H9 (cell line): ENCODE results near the gene DCC. TPM values are rescaled to one million over a fixed set of nuclear protein-coding genes. Genes with fewer than 3 reads are reported as not detected.

Experiments
- DNase-seq: peaks from one replicate; pipeline ENCODE4 v3.0.0-alpha.2; 2017
- H2AFZ ChIP-seq: one replicate; pipeline ENCODE4 v1.6.1; 2013; ENCODE audit warnings: mild to moderate bottlenecking, low read length, control low read depth, moderate library complexity
- H2AK5ac ChIP-seq: 2 replicates; pipeline ENCODE4 v1.6.1; 2013; ENCODE audit warnings: low read length, control low read depth, mixed read lengths; ENCODE audit not compliant: insufficient read length
- H2BK120ac ChIP-seq: one replicate; pipeline ENCODE4 v1.6.1; 2013; ENCODE audit warnings: low read depth, mild to moderate bottlenecking, low read length, control low read depth, inconsistent platforms; ENCODE audit not compliant: poor library complexity, severe bottlenecking
- H2BK12ac ChIP-seq: 2 replicates; pipeline ENCODE4 v1.6.1; 2013; ENCODE audit warnings: low read length, control low read depth, mixed read lengths, low read depth; ENCODE audit not compliant: insufficient read length
- H2BK15ac ChIP-seq: 2 replicates; pipeline ENCODE4 v1.6.1; 2013; ENCODE audit warnings: low read depth, low read length, control low read depth
- H2BK20ac ChIP-seq: one replicate; pipeline ENCODE4 v1.6.1; 2013; ENCODE audit warnings: low read depth, mild to moderate bottlenecking, low read length, control low read depth, inconsistent platforms; ENCODE audit not compliant: poor library complexity, severe bottlenecking
- H2BK5ac ChIP-seq: 2 replicates; pipeline ENCODE4 v1.6.1; 2013; ENCODE audit warnings: low read length, control low read depth, mixed read lengths; ENCODE audit not compliant: insufficient read length
- H3K14ac ChIP-seq: 2 replicates; pipeline ENCODE4 v1.6.1; 2013; ENCODE audit warnings: low read length, control low read depth; ENCODE audit not compliant: insufficient read depth
- H3K18ac ChIP-seq: 2 replicates; pipeline ENCODE4 v1.6.1; 2013; ENCODE audit warnings: low read depth, mild to moderate bottlenecking, mixed read lengths, low read length, control low read depth; ENCODE audit not compliant: insufficient read length
- H3K23ac ChIP-seq: 2 replicates; pipeline ENCODE4 v1.6.1; 2013; ENCODE audit warnings: low read length, control low read depth, mixed read lengths, low read depth; ENCODE audit not compliant: insufficient read length
- H3K23me2 ChIP-seq: 2 replicates; pipeline ENCODE4 v1.6.1; 2013; ENCODE audit warnings: low read depth, mild to moderate bottlenecking, mixed read lengths, low read length, control low read depth; ENCODE audit not compliant: insufficient read length, poor library complexity, severe bottlenecking
- H3K27ac ChIP-seq: 2 replicates; pipeline ENCODE4 v1.5.1; 2013; ENCODE audit warnings: low read length, control low read depth, mixed read lengths, low read depth; ENCODE audit not compliant: insufficient read length
- H3K27me3 ChIP-seq: 2 replicates; pipeline ENCODE4 v1.6.1; 2013; ENCODE audit warnings: low read length, control low read depth, inconsistent platforms; ENCODE audit not compliant: insufficient read depth
- H3K4ac ChIP-seq: 2 replicates; pipeline ENCODE4 v1.6.1; 2013; ENCODE audit warnings: low read depth, mild to moderate bottlenecking, control low read depth, inconsistent platforms, low read length, moderate library complexity
- H3K4me1 ChIP-seq: 2 replicates; pipeline ENCODE4 v1.6.1; 2013; ENCODE audit warnings: low read length, control low read depth, inconsistent platforms; ENCODE audit not compliant: insufficient read depth
- H3K4me2 ChIP-seq: 2 replicates; pipeline ENCODE4 v1.6.1; 2013; ENCODE audit warnings: low read length, control low read depth, mixed read lengths; ENCODE audit not compliant: insufficient read length, insufficient read depth
- H3K56ac ChIP-seq: 2 replicates; pipeline ENCODE4 v1.6.1; 2013; ENCODE audit warnings: low read depth, mild to moderate bottlenecking, mixed read lengths, low read length, control low read depth; ENCODE audit not compliant: insufficient read length
- H3K79me1 ChIP-seq: 2 replicates; pipeline ENCODE4 v1.6.1; 2013; ENCODE audit warnings: low read depth, mild to moderate bottlenecking, moderate library complexity, low read length, control low read depth, inconsistent platforms; ENCODE audit not compliant: insufficient read depth, poor library complexity, severe bottlenecking
- H3K79me2 ChIP-seq: 2 replicates; pipeline ENCODE4 v1.6.1; 2013; ENCODE audit warnings: low read length, control low read depth, inconsistent platforms; ENCODE audit not compliant: insufficient read depth
- H3K9ac ChIP-seq: 2 replicates; pipeline ENCODE4 v1.6.1; 2013; ENCODE audit warnings: low read length, control low read depth, mixed read lengths; ENCODE audit not compliant: insufficient read length; ENCODE audit errors: extremely low read depth
- H3K9me3 ChIP-seq: one replicate; pipeline ENCODE4 v1.6.1; 2013; ENCODE audit warnings: low read depth, low read length, inconsistent platforms; ENCODE audit not compliant: control insufficient read depth
- H3T11ph ChIP-seq: one replicate; pipeline ENCODE4 v1.6.1; 2013; ENCODE audit warnings: mild to moderate bottlenecking, low read length, control low read depth, inconsistent platforms
- H4K20me1 ChIP-seq: one replicate; pipeline ENCODE4 v1.6.1; 2013; ENCODE audit not compliant: control insufficient read depth, insufficient read length, insufficient read depth
- H4K5ac ChIP-seq: 2 replicates; pipeline ENCODE4 v1.6.1; 2013; ENCODE audit warnings: low read depth, mild to moderate bottlenecking, mixed read lengths, low read length, control low read depth; ENCODE audit not compliant: insufficient read length
- H4K8ac ChIP-seq: replicated peaks from 2 replicates; pipeline ENCODE4 v1.6.1; 2013; ENCODE audit warnings: low read length, control low read depth, mixed read lengths, low read depth; ENCODE audit not compliant: insufficient read length
- H4K91ac ChIP-seq: 2 replicates; pipeline ENCODE4 v1.6.1; 2013; ENCODE audit warnings: low read depth, mild to moderate bottlenecking, moderate library complexity, mixed read lengths, low read length, control low read depth; ENCODE audit not compliant: insufficient read length
- H3K27ac Mint-ChIP-seq, 3 experiments: 2 replicates in 2 of 3; 3 replicates in 1 of 3; pipeline ENCODE4 v1.8.0; 2020 to 2021; ENCODE audit warnings: mixed read lengths in 3 of 3, mild to moderate bottlenecking in 1 of 3, moderate library complexity in 1 of 3
- H3K27me3 Mint-ChIP-seq: 2 replicates; pipeline ENCODE4 v1.8.0; 2021; ENCODE audit warnings: low read depth, mild to moderate bottlenecking, moderate library complexity, mixed read lengths
- H3K36me3 Mint-ChIP-seq, 3 experiments: 2 replicates in 2 of 3; 3 replicates in 1 of 3; pipeline ENCODE4 v1.8.0; 2020 to 2021; ENCODE audit warnings: low read depth in 3 of 3, mixed read lengths in 3 of 3; ENCODE audit not compliant: insufficient read depth in 1 of 3
- H3K4me1 Mint-ChIP-seq, 2 experiments: 2 replicates each; pipeline ENCODE4 v1.8.0; 2020; ENCODE audit warnings: mixed read lengths in 2 of 2
- H3K4me3 Mint-ChIP-seq, 2 experiments: 2 replicates in 1 of 2; 3 replicates in 1 of 2; pipeline ENCODE4 v1.8.0; 2020 to 2021; ENCODE audit warnings: mild to moderate bottlenecking in 2 of 2, mixed read lengths in 2 of 2, moderate library complexity in 1 of 2
- H3K9me3 Mint-ChIP-seq, 2 experiments: 2 replicates in 1 of 2; 3 replicates in 1 of 2; pipeline ENCODE4 v1.8.0; 2020; ENCODE audit warnings: mild to moderate bottlenecking in 2 of 2, mixed read lengths in 2 of 2, moderate library complexity in 1 of 2
- CTCF ChIP-seq: fragments of 200-600 bp; sonication (generic); conservative IDR thresholded peaks from 3 replicates; pipeline ENCODE4 v1.8.0; 2021; ENCODE audit warnings: antibody characterized with exemption, mild to moderate bottlenecking
- WGBS: extraction: QIAGEN DNeasy Blood & Tissue Kit; methylation state at CpG from one replicate; pipeline ENCODE4 v1.1.7; 2013; ENCODE audit warnings: missing lambda C conversion rate, low lambda C conversion rate, mixed read lengths; ENCODE audit not compliant: insufficient read length; ENCODE audit errors: extremely low coverage; 5-methylcytosine and 5-hydroxymethylcytosine counted together
- total RNA-seq: library from RNA; stranded (reverse); gene quantifications from 2 replicates; pipeline ENCODE4 v1.2.1, GENCODE V29; 2021

The DCC gene
- total RNA-seq, 1 experiment from 2014 or later: 0.35 TPM

GRCh38 chr18:52667463-52668065 is 327.6 kb downstream of the DCC start:
- Histone ChIP-seq H4K20me1 (no peaks in the 10 kb centered on the region), H3K4me1 (no peaks in the 10 kb centered on the region), H3K14ac (no peak overlapping the region), H4K8ac (no peak overlapping the region), H3K9me3 (no peaks in the 10 kb centered on the region), H3K79me2 (no peaks in the 10 kb centered on the region), H2BK120ac (no peak overlapping the region), H4K5ac (no peak overlapping the region), H3K9ac (no peak overlapping the region), H3K4ac (no peak overlapping the region), H2AK5ac (no peak overlapping the region), H3K27ac (no peak overlapping the region), H2BK15ac (no peak overlapping the region), H3K56ac (no peak overlapping the region), H2AFZ (no peak overlapping the region), H4K91ac (no peak overlapping the region), H3K79me1 (no peaks in the 10 kb centered on the region), H3K23ac (no peak overlapping the region), H3T11ph (no peak overlapping the region), H3K27me3 (no peaks in the 10 kb centered on the region), H3K4me2 (no peak overlapping the region), H2BK12ac (no peak overlapping the region), H2BK20ac (no peak overlapping the region), H2BK5ac (no peak overlapping the region), H3K18ac (no peak overlapping the region), H3K23me2 (no peaks in the 10 kb centered on the region)
- DNase-seq: no peak
- Mint-ChIP-seq H3K27me3 (no peaks in the 10 kb centered on the region), H3K9me3 (peaks cover 0 to 4% of the 10 kb centered on the region in 2 experiments; a peak in 2 of 5 replicates), H3K36me3 (no peaks in the 10 kb centered on the region; a peak in 1 of 7 replicates), H3K4me3 (no peak overlapping the region), H3K27ac (no peak overlapping the region), H3K4me1 (0 out of 4 replicates have a peak, but pooled peaks cover 2 to 4% of the 10 kb centered on the region in 2 experiments)
- WGBS: no CpG with 5 or more reads among the region's 4 CpGs
- no peak for TF ChIP-seq CTCF
